WTC11 (cell line): ENCODE data around the gene TGM2. TPM values are rescaled to one million over a fixed set of nuclear protein-coding genes. Genes with fewer than 3 reads are reported as not detected.

Experiments
- ATAC-seq: fragments of 200-7000 bp; cut with Tn5 transposase; 2 replicates; pipeline ENCODE4 v1.10.0; 2021; ENCODE audit warnings: mild to moderate bottlenecking, moderate library complexity
- CTCF ChIA-PET: fragments of 300-600 bp; sonication (Branson Sonifier 250); formaldehyde crosslinking; loops from one replicate; lab custom pipeline; 2021; ENCODE audit warnings: antibody characterized with exemption; lab: Charles Lee
- POLR2A ChIA-PET: fragments of 350-600 bp; sonication (Branson Sonifier 250); formaldehyde crosslinking; loops from one replicate; lab custom pipeline; 2021; ENCODE audit warnings: antibody characterized with exemption; lab: Charles Lee
- DNase-seq: peaks from one replicate; pipeline ENCODE4 v3.0.0; 2021; ENCODE audit warnings: low spot score
- H3K27ac Mint-ChIP-seq: 2 replicates; pipeline ENCODE4 v1.8.0; 2021; ENCODE audit warnings: mixed read lengths
- H3K27me3 Mint-ChIP-seq: 2 replicates; pipeline ENCODE4 v1.8.0; 2021; ENCODE audit warnings: low read depth, mild to moderate bottlenecking, moderate library complexity, mixed read lengths
- H3K36me3 Mint-ChIP-seq: 2 replicates; pipeline ENCODE4 v1.8.0; 2021; ENCODE audit warnings: mixed read lengths
- H3K4me1 Mint-ChIP-seq: 2 replicates; pipeline ENCODE4 v1.8.0; 2022; ENCODE audit warnings: mixed read lengths
- H3K4me3 Mint-ChIP-seq: 2 replicates; pipeline ENCODE4 v1.8.0; 2021; ENCODE audit warnings: mild to moderate bottlenecking, moderate library complexity, mixed read lengths
- H3K9me3 Mint-ChIP-seq: 2 replicates; pipeline ENCODE4 v1.8.0; 2021; ENCODE audit warnings: mixed read lengths
- ATF1 ChIP-seq: sonication (generic); formaldehyde crosslinking; IDR thresholded peaks from 2 replicates; pipeline ENCODE4 v1.8.1; 2023; ENCODE audit warnings: mild to moderate bottlenecking, moderate library complexity, missing genetic modification reagents
- ATF3 ChIP-seq: sonication (generic); formaldehyde crosslinking; conservative IDR thresholded peaks from 2 replicates; pipeline ENCODE4 v1.8.1; 2022; ENCODE audit warnings: mild to moderate bottlenecking, missing genetic modification reagents
- CBFB ChIP-seq: sonication (generic); formaldehyde crosslinking; IDR thresholded peaks from 2 replicates; pipeline ENCODE4 v1.8.1; 2022; ENCODE audit warnings: mild to moderate bottlenecking, low read depth, missing genetic modification reagents
- CREM ChIP-seq: sonication (generic); formaldehyde crosslinking; IDR thresholded peaks from 2 replicates; pipeline ENCODE4 v1.8.1; 2022; ENCODE audit warnings: mild to moderate bottlenecking, missing genetic modification reagents, moderate library complexity
- ESRRA ChIP-seq: sonication (generic); formaldehyde crosslinking; IDR thresholded peaks from 2 replicates; pipeline ENCODE4 v1.8.1; 2022; ENCODE audit warnings: mild to moderate bottlenecking, missing genetic modification reagents, borderline replicate concordance
- FOXJ3 ChIP-seq: sonication (generic); formaldehyde crosslinking; IDR thresholded peaks from 2 replicates; pipeline ENCODE4 v1.9.0; 2021; ENCODE audit warnings: missing genetic modification reagents, mild to moderate bottlenecking, borderline replicate concordance
- FOXK1 ChIP-seq: sonication (generic); formaldehyde crosslinking; IDR thresholded peaks from 2 replicates; pipeline ENCODE4 v1.8.0; 2022; ENCODE audit warnings: mild to moderate bottlenecking, moderate library complexity, missing genetic modification reagents
- MAX ChIP-seq: sonication (generic); formaldehyde crosslinking; IDR thresholded peaks from 2 replicates; pipeline ENCODE4 v1.8.0; 2022; ENCODE audit warnings: mild to moderate bottlenecking, missing genetic modification reagents
- MLX ChIP-seq: sonication (generic); formaldehyde crosslinking; IDR thresholded peaks from 2 replicates; pipeline ENCODE4 v1.8.1; 2023; ENCODE audit warnings: mild to moderate bottlenecking, missing genetic modification reagents, moderate library complexity
- OVOL2 ChIP-seq: fragments of 250-450 bp; sonication (Bioruptor Pico); IDR thresholded peaks from 2 replicates; pipeline ENCODE4 v1.9.0; 2021; ENCODE audit warnings: mild to moderate bottlenecking, borderline replicate concordance
- TCF7 ChIP-seq: sonication (generic); formaldehyde crosslinking; IDR thresholded peaks from 2 replicates; pipeline ENCODE4 v1.8.0; 2022; ENCODE audit warnings: mild to moderate bottlenecking, low read depth, missing genetic modification reagents, moderate library complexity
- TEAD1 ChIP-seq: sonication (generic); formaldehyde crosslinking; IDR thresholded peaks from 2 replicates; pipeline ENCODE4 v1.8.0; 2022; ENCODE audit warnings: mild to moderate bottlenecking, missing genetic modification reagents
- TEAD4 ChIP-seq: sonication (generic); formaldehyde crosslinking; IDR thresholded peaks from 2 replicates; pipeline ENCODE4 v1.8.0; 2022; ENCODE audit warnings: mild to moderate bottlenecking, missing genetic modification reagents
- ZMAT4 ChIP-seq: fragments of 250-450 bp; sonication (Bioruptor Pico); IDR thresholded peaks from 2 replicates; pipeline ENCODE4 v1.9.0; 2021; ENCODE audit warnings: mild to moderate bottlenecking
- ZNF416 ChIP-seq: fragments of 250-450 bp; sonication (Bioruptor Pico); IDR thresholded peaks from 2 replicates; pipeline ENCODE4 v1.9.0; 2021; ENCODE audit warnings: mild to moderate bottlenecking, inconsistent platforms
- ZNF671 ChIP-seq: fragments of 250-450 bp; sonication (Bioruptor Pico); IDR thresholded peaks from 2 replicates; pipeline ENCODE4 v1.8.0; 2021; ENCODE audit warnings: mild to moderate bottlenecking
- total RNA-seq: library from RNA; stranded (reverse); gene quantifications from 3 replicates; pipeline ENCODE4 v1.2.3, GENCODE V29; 2021
- TF ChIP-seq, protein P1 (sequence below): sonication (generic); formaldehyde crosslinking; IDR thresholded peaks from 2 replicates; pipeline ENCODE4 v1.8.1; 2023; ENCODE audit warnings: mild to moderate bottlenecking, missing genetic modification reagents
- TF ChIP-seq, protein P2 (sequence below): sonication (generic); formaldehyde crosslinking; conservative IDR thresholded peaks from 2 replicates; pipeline ENCODE4 v1.8.1; 2023; ENCODE audit warnings: mild to moderate bottlenecking, low read depth, missing genetic modification reagents, moderate library complexity

Gene TGM2
- total RNA-seq, 1 experiment from 2014 or later = 1.5 TPM

DNA sequence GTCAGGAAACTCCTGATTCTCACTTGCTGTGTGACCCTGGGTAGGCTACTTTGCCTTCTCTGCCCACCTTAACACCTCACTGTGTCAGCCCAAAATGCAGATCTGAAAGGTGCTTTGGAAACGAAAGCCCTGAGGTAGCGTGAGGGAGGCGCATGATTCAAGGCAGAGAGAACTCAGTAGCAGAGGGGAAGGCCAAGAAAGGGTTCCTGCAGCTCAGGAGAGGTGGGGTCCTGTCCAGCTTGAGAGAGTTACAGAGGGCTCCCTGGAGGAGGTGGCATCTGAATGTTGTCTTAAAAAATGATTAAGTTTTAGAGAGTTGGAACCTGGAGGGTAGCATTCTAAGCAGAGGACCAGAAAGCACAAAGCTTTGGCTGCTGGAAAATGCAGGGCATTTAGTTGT is 13.6 kb downstream of the TGM2 start:
- no peak for ATAC-seq
- ChIA-PET CTCF (interaction anchor here (1.0 to 2.0 kb wide), 4 partner anchors 24 to 587 kb away, joined by 4 to 7 read pairs (median 4); no protein-coding TSS in a partner anchor), POLR2A (no interaction called here)
- H3K36me3 Mint-ChIP-seq = no peaks in the 10 kb centered on the region
- no peak overlapping the region for H3K27ac Mint-ChIP-seq
- H3K4me1 Mint-ChIP-seq = peaks cover 18% of the 10 kb centered on the region
- no peak overlapping the region for H3K4me3 Mint-ChIP-seq
- no peaks in the 10 kb centered on the region; the same call in 1 of the 2 replicates for H3K27me3 Mint-ChIP-seq
- DNase-seq = no peak
- TF ChIP-seq OVOL2 (no peak), TEAD4 (CRISPR knock-in tag) (no peak)
- H3K9me3 Mint-ChIP-seq = no peaks in the 10 kb centered on the region

DNA sequence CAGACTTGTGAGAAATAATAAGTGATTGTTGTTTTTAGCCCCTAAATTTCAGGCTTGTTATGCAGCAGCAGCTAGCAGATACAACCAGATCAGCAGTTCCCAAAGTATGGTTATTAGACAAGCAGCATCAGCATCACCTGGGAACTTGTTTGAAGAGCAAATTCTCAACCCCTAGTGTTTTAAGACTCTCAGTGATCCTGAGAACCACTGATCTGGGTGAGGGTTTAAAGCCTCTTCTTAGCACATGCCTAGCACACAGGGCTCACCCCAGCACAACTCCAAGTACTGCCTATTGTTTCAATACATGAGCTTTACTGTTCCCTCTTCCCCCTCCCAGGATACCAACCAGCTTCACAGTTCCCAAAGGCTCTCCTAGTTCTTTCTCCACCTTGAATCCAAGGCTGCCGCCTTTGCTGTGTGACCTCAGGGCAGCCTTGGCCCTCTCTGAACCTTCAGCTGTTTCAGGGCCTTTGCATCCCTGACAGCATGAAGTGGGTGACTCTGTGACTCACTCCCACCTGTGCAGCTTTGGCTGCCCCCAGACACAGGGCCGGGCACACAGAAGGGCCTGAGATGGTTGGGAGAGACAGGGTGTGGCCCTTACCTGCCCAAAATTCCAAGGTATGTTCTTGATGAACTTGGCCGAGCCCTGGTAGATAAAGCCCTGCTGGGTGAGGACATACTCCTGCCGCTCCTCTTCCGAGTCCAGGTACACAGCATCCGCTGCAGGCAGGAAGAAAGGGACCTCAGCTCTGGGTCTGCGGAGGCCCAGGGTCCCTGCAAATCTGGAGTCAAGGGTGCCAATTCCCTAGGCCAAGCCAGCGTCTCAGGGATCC is 14.5 kb downstream of the TGM2 start:
- Mint-ChIP-seq H3K9me3 (no peaks in the 10 kb centered on the region), H3K27ac (no peak overlapping the region), H3K36me3 (no peaks in the 10 kb centered on the region), H3K4me1 (peaks cover 18% of the 10 kb centered on the region)
- ChIA-PET CTCF (interaction anchor here (1.7 to 2.0 kb wide), 2 partner anchors 70 to 586 kb away, joined by 4 to 7 read pairs; no protein-coding TSS in a partner anchor), POLR2A (no interaction called here)
- ATAC-seq = no peak
- no peak for DNase-seq
- no peak for TF ChIP-seq CBFB (CRISPR knock-in tag)
- no peak for TF ChIP-seq ZNF416 (CRISPR knock-in tag)
- TF ChIP-seq CREM (CRISPR knock-in tag) = no peak
- TF ChIP-seq FOXJ3 (CRISPR knock-in tag) = no peak
- no peak for TF ChIP-seq ZMAT4
- no peak for TF ChIP-seq ESRRA
- TF ChIP-seq, all 79 proteins: peak for 0
- Mint-ChIP-seq H3K27me3 (no peaks in the 10 kb centered on the region; the same call in 1 of the 2 replicates), H3K4me3 (no peak overlapping the region)

DNA sequence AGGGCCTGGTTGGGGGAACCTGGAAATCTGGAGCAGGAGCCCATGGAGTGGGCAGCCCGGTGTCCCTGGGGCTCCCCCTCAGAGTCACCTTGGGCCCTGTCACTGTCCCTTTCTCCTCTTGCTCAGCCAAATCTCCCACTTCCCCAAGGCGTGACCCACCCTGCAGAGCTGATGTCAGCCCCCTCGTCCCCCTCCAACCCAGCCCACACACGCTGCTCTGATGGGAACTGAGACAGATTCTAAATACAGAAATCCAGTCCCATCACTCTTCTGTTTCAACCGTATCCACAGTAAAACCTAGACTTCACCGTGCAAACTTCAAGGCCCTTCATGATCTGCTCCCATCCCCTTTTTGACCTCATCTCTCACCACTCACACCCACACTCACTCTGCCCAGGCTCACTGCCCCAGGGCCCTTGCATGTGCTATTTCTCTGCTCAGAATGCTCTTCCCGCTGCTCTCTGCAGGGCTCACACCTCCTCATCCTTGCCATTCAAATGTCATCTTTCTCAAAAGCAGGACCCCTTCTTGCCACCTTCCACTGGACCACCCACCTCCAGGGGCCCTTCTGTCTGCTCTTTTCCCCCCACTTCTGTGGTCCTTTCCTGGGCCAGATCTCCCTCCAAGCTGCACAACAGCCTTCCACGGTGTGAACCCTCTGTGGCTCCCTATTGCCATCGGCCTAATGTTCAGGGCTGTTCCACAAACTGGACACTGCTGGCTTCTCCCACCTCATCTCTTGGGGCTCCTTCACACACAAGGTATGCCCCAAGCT is 16.6 kb downstream of the TGM2 start:
- peaks cover 21% of the 10 kb centered on the region for H3K4me1 Mint-ChIP-seq
- CTCF ChIA-PET = interaction anchor here (1.2 kb wide), 1 partner anchor 91 kb away, joined by 3 read pairs; no protein-coding TSS in a partner anchor
- DNase-seq (no peak), ATAC-seq (no peak)
- no peaks in the 10 kb centered on the region for H3K9me3 Mint-ChIP-seq
- POLR2A ChIA-PET = no interaction called here
- TF ChIP-seq TEAD1 (CRISPR knock-in tag) (no peak), ATF1 (no peak), MLX (CRISPR knock-in tag) (no peak)
- no peaks in the 10 kb centered on the region for H3K36me3 Mint-ChIP-seq
- H3K27ac Mint-ChIP-seq = no peak overlapping the region
- no peak overlapping the region for H3K4me3 Mint-ChIP-seq
- no peaks in the 10 kb centered on the region; the same call in 1 of the 2 replicates for H3K27me3 Mint-ChIP-seq

- Mint-ChIP-seq H3K27me3 (no peaks in the 10 kb centered on the region; the same call in 1 of the 2 replicates), H3K36me3 (no peaks in the 10 kb centered on the region), H3K4me3 (no peak overlapping the region), H3K9me3 (no peaks in the 10 kb centered on the region), H3K27ac (no peak overlapping the region), H3K4me1 (peaks cover 28% of the 10 kb centered on the region)
- POLR2A ChIA-PET = no interaction called here
- TF ChIP-seq, protein P1, sequence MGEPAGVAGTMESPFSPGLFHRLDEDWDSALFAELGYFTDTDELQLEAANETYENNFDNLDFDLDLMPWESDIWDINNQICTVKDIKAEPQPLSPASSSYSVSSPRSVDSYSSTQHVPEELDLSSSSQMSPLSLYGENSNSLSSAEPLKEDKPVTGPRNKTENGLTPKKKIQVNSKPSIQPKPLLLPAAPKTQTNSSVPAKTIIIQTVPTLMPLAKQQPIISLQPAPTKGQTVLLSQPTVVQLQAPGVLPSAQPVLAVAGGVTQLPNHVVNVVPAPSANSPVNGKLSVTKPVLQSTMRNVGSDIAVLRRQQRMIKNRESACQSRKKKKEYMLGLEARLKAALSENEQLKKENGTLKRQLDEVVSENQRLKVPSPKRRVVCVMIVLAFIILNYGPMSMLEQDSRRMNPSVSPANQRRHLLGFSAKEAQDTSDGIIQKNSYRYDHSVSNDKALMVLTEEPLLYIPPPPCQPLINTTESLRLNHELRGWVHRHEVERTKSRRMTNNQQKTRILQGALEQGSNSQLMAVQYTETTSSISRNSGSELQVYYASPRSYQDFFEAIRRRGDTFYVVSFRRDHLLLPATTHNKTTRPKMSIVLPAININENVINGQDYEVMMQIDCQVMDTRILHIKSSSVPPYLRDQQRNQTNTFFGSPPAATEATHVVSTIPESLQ (CRISPR knock-in tag) = no peak
- no peak for TF ChIP-seq OVOL2
- TF ChIP-seq TCF7 = no peak
- TF ChIP-seq MAX (CRISPR knock-in tag) = no peak
- no peak for TF ChIP-seq ZNF671 (CRISPR knock-in tag)
- TF ChIP-seq ATF3 (CRISPR knock-in tag) = no peak
- TF ChIP-seq MLX (CRISPR knock-in tag) = no peak
- no peak for TF ChIP-seq FOXK1 (CRISPR knock-in tag)
- TF ChIP-seq, protein P2, sequence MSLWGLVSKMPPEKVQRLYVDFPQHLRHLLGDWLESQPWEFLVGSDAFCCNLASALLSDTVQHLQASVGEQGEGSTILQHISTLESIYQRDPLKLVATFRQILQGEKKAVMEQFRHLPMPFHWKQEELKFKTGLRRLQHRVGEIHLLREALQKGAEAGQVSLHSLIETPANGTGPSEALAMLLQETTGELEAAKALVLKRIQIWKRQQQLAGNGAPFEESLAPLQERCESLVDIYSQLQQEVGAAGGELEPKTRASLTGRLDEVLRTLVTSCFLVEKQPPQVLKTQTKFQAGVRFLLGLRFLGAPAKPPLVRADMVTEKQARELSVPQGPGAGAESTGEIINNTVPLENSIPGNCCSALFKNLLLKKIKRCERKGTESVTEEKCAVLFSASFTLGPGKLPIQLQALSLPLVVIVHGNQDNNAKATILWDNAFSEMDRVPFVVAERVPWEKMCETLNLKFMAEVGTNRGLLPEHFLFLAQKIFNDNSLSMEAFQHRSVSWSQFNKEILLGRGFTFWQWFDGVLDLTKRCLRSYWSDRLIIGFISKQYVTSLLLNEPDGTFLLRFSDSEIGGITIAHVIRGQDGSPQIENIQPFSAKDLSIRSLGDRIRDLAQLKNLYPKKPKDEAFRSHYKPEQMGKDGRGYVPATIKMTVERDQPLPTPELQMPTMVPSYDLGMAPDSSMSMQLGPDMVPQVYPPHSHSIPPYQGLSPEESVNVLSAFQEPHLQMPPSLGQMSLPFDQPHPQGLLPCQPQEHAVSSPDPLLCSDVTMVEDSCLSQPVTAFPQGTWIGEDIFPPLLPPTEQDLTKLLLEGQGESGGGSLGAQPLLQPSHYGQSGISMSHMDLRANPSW (CRISPR knock-in tag) = no peak
- TF ChIP-seq CBFB (CRISPR knock-in tag) = no peak
- ATAC-seq = no peak
- no peak for DNase-seq
- CTCF ChIA-PET = no interaction called here
Measured at GRCh38 chr20:38147751-38148150, 17.3 kb downstream of the TGM2 start.
